ENCODE results near the gene NOSIP. TPM values are rescaled to one million over a fixed set of nuclear protein-coding genes. Genes with fewer than 3 reads are reported as not detected.

NOSIP gene
- total and polyA plus RNA-seq, 5 experiments from 2014 or later, result 162 to 854 (median 662) TPM

GRCh38 chr19:49539192-49539952 is 41.0 kb downstream of the NOSIP start:
- ATAC-seq, result no peak
- no peaks in the 10 kb centered on the region for H3K27me3 Mint-ChIP-seq
- POLR2A ChIA-PET, result interaction anchor here (0.7 to 1.2 kb wide), 2 partner anchors 47 to 133 kb away, joined by 4 read pairs; no protein-coding TSS in a partner anchor
- no peak overlapping the region for H3K4me3 Mint-ChIP-seq
- peak overlapping the region in 2 of 10 donors; percentile 9 to 72 for H3K27ac Mint-ChIP-seq
- DNase-seq, result no peak
- H3K36me3 Mint-ChIP-seq, result no peaks in the 10 kb centered on the region
- peaks cover 16 to 26% (median 20%) of the 10 kb centered on the region in 4 donors for H3K4me1 Mint-ChIP-seq
- no peaks in the 10 kb centered on the region for H3K9me3 Mint-ChIP-seq

- peaks cover 13 to 24% (median 18%) of the 10 kb centered on the region in 4 donors for H3K4me1 Mint-ChIP-seq
- DNase-seq (no peak), ATAC-seq (no peak)
- no peak overlapping the region for H3K4me3 Mint-ChIP-seq
- no peaks in the 10 kb centered on the region for H3K27me3 Mint-ChIP-seq
- POLR2A ChIA-PET, result interaction anchor here (1.2 to 1.5 kb wide), 2 partner anchors 14 to 48 kb away, joined by 3 to 4 read pairs; no protein-coding TSS in a partner anchor
- no peaks in the 10 kb centered on the region for H3K9me3 Mint-ChIP-seq
- H3K36me3 Mint-ChIP-seq, result no peaks in the 10 kb centered on the region
- no peak overlapping the region for H3K27ac Mint-ChIP-seq
These were observed 41.7 kb downstream of the NOSIP start for GRCh38 chr19:49538643-49539042.

- Mint-ChIP-seq H3K4me3 (no peak overlapping the region), H3K36me3 (no peaks in the 10 kb centered on the region), H3K27ac (no peak overlapping the region), H3K27me3 (no peaks in the 10 kb centered on the region), H3K9me3 (no peaks in the 10 kb centered on the region), H3K4me1 (peaks cover 14 to 25% (median 24%) of the 10 kb centered on the region in 4 donors)
- no peak for DNase-seq
- ATAC-seq, result no peak
- POLR2A ChIA-PET, result interaction anchor here (0.6 to 3.8 kb wide), 4 partner anchors 9 to 26 kb away, joined by 3 to 23 read pairs (median 5); partner anchors contain the start of gene RCN3
These were observed 43.4 kb downstream of the NOSIP start for GRCh38 chr19:49536921-49537462.

- Mint-ChIP-seq H3K36me3 (no peaks in the 10 kb centered on the region), H3K4me1 (peaks cover 16 to 28% (median 23%) of the 10 kb centered on the region in 4 donors), H3K27me3 (no peaks in the 10 kb centered on the region), H3K9me3 (no peaks in the 10 kb centered on the region), H3K4me3 (peak overlapping the region; percentile 77 to 93 (median 88)), H3K27ac (peak overlapping the region; percentile 14 to 91 (median 76))
- ATAC-seq (no peak), DNase-seq (no peak)
- POLR2A ChIA-PET, result interaction anchor here (0.6 to 3.9 kb wide), 14 partner anchors 8 to 78 kb away, joined by 3 to 25 read pairs (median 4); partner anchors contain the start of gene FCGRT
These were observed 45.5 kb downstream of the NOSIP start for GRCh38 chr19:49534632-49535385.

GRCh38 chr19:49533551-49534488 is 46.5 kb downstream of the NOSIP start:
- POLR2A ChIA-PET, result interaction anchor here (0.6 to 3.9 kb wide), 12 partner anchors 9 to 46 kb away, joined by 3 to 25 read pairs (median 4); partner anchors contain the start of genes FCGRT and RPL13A
- peak overlapping the region; percentile 77 to 93 (median 88) for H3K4me3 Mint-ChIP-seq

GRCh38 chr19:49530708-49531107 is 49.6 kb downstream of the NOSIP start:
- Mint-ChIP-seq H3K27ac (peak overlapping the region in 1 of 10 donors; percentile 78), H3K27me3 (no peaks in the 10 kb centered on the region), H3K4me1 (peaks cover 22 to 46% (median 36%) of the 10 kb centered on the region in 4 donors), H3K4me3 (peak overlapping the region in 2 of 10 donors; percentile 18 to 22), H3K9me3 (no peaks in the 10 kb centered on the region), H3K36me3 (no peaks in the 10 kb centered on the region)
- DNase-seq, result no peak
- POLR2A ChIA-PET, result interaction anchor here (0.7 to 1.1 kb wide), 3 partner anchors 10 to 39 kb away, joined by 3 to 7 read pairs (median 4); no protein-coding TSS in a partner anchor
- ATAC-seq, result no peak

More at GRCh38 chr19:49533551-49534488, 46.5 kb downstream of the NOSIP start:
- Mint-ChIP-seq H3K4me1 (peaks cover 16 to 28% (median 25%) of the 10 kb centered on the region in 4 donors), H3K9me3 (no peaks in the 10 kb centered on the region), H3K27me3 (no peaks in the 10 kb centered on the region), H3K36me3 (no peaks in the 10 kb centered on the region), H3K27ac (peak overlapping the region in 8 of 10 donors; percentile 48 to 91 (median 80))
- DNase-seq, result peak; percentile 73 to 97 (median 87)
- ATAC-seq, result peak; percentile 92 to 93

- DNase-seq, result no peak
- Mint-ChIP-seq H3K4me1 (peaks cover 16 to 36% (median 25%) of the 10 kb centered on the region in 4 donors), H3K27ac (peak overlapping the region in 6 of 10 donors; percentile 25 to 88 (median 81))
These were observed 52.1 kb downstream of the NOSIP start for GRCh38 chr19:49528211-49528771.

GRCh38 chr19:49524812-49525455 is 55.4 kb downstream of the NOSIP start:
- Mint-ChIP-seq H3K36me3 (peaks cover 0 to 6% (median 3%) of the 10 kb centered on the region in 3 donors), H3K4me1 (peaks cover 8 to 29% (median 20%) of the 10 kb centered on the region in 4 donors), H3K9me3 (no peaks in the 10 kb centered on the region), H3K27me3 (no peaks in the 10 kb centered on the region), H3K4me3 (no peak overlapping the region), H3K27ac (peak overlapping the region in 2 of 10 donors; percentile 10 to 72)
- ATAC-seq (no peak), DNase-seq (no peak)
- POLR2A ChIA-PET, result interaction anchor here (1.2 kb wide), 1 partner anchor 15 kb away, joined by 6 read pairs; no protein-coding TSS in a partner anchor

More at GRCh38 chr19:49528211-49528771, 52.1 kb downstream of the NOSIP start:
- Mint-ChIP-seq H3K36me3 (no peaks in the 10 kb centered on the region), H3K27me3 (no peaks in the 10 kb centered on the region), H3K9me3 (no peaks in the 10 kb centered on the region), H3K4me3 (peak overlapping the region; percentile 73 to 97 (median 84))
- POLR2A ChIA-PET, result interaction anchor here (0.8 to 2.1 kb wide), 11 partner anchors 9 to 158 kb away, joined by 3 to 9 read pairs (median 5); partner anchors contain the start of gene FCGRT
- ATAC-seq, result peak in 1 of 2 donors; percentile 4

GRCh38 chr19:49520705-49521319 is 59.5 kb downstream of the NOSIP start:
- POLR2A ChIA-PET, result interaction anchor here (0.6 to 0.9 kb wide), 6 partner anchors 9 to 1068 kb away, joined by 3 to 7 read pairs (median 4); no protein-coding TSS in a partner anchor
- Mint-ChIP-seq H3K27me3 (no peaks in the 10 kb centered on the region), H3K27ac (peak overlapping the region in 2 of 10 donors; percentile 18 to 67), H3K4me1 (peaks cover 7 to 15% (median 10%) of the 10 kb centered on the region in 4 donors), H3K4me3 (no peak overlapping the region), H3K9me3 (no peaks in the 10 kb centered on the region), H3K36me3 (peaks cover 0 to 10% (median 3%) of the 10 kb centered on the region in 3 donors)
- no peak for ATAC-seq
- no peak for DNase-seq

GRCh38 chr19:49518033-49518432 is 62.3 kb downstream of the NOSIP start:
- H3K4me3 Mint-ChIP-seq, result no peak overlapping the region
- no peaks in the 10 kb centered on the region for H3K27me3 Mint-ChIP-seq
- ATAC-seq (no peak), DNase-seq (no peak)
- H3K4me1 Mint-ChIP-seq, result peaks cover 5 to 29% (median 24%) of the 10 kb centered on the region in 4 donors
- no peak overlapping the region for H3K27ac Mint-ChIP-seq
- H3K36me3 Mint-ChIP-seq, result peaks cover 0 to 10% (median 3%) of the 10 kb centered on the region in 3 donors
- H3K9me3 Mint-ChIP-seq, result no peaks in the 10 kb centered on the region
- POLR2A ChIA-PET, result no interaction called here
